Left renal pelvis (tissue), 4 donors: ENCODE measurements around the gene GFAP. TPM values are rescaled to one million over a fixed set of nuclear protein-coding genes. Genes with fewer than 3 reads are reported as not detected.

Experiments
- DNase-seq, 4 donors: peaks; one replicate each; pipeline ENCODE4 v3.0.0-alpha.2; 2013; ENCODE audit warnings: low read depth in 4 of 4, low spot score in 3 of 4
- polyA plus RNA-seq, 4 donors: library from polyadenylated mRNA; unstranded; fragments of 120-200 nt; gene quantifications; one replicate each; pipeline ENCODE4 v1.2.1, GENCODE V29; 2013; ENCODE audit not compliant: insufficient read length in 4 of 4

GFAP gene
- polyA plus RNA-seq, 4 donors = 0.35 to 1.3 (median 0.67) TPM

- DNase-seq = no peak
These were observed 47.5 kb downstream of the GFAP start for GRCh38 chr17:44867841-44868240.

DNA sequence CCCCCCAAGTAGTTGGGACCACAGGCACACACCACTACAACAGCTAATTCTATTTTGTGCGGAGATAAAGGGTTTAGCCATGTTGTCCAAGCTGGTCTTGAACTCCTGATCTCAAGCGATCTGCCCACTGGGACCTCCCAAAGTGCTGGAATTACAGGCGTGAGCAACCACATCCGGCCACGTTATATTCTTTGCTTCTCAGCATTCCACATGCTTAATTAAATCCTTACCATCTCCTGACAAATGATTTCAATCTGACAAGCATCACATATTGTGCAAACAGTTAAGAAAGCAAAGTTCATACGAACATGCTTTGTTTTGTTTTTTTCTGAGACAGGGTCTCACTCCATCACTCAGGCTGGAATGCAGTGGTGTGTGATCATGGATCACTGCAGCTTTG, 49.4 kb downstream of the GFAP start:
- DNase-seq = no peak

DNA sequence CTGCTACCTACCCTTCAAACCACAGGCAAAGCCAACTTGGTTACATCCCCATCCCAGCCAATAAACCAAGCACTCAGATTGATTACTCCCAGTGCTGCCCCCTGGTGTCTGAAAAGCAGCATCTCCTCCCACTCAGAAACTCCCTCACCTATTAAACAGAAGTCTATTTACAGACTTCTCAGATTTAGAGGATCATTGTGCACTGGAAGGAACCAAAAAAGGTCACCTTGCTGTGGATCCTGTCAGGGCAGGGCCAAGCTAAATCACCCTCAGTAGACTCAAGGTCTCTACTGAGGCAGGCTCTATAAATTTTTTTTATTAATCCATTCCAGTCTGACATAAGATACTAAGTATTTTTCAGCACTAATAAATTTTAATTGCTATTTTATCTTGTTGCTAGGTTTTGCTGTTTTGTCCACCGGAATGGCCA, 50.1 kb downstream of the GFAP start:
- peak; percentile 33 to 69 (median 54) for DNase-seq

- no peak for DNase-seq
These were observed 50.5 kb downstream of the GFAP start for GRCh38 chr17:44864831-44865230.

DNA sequence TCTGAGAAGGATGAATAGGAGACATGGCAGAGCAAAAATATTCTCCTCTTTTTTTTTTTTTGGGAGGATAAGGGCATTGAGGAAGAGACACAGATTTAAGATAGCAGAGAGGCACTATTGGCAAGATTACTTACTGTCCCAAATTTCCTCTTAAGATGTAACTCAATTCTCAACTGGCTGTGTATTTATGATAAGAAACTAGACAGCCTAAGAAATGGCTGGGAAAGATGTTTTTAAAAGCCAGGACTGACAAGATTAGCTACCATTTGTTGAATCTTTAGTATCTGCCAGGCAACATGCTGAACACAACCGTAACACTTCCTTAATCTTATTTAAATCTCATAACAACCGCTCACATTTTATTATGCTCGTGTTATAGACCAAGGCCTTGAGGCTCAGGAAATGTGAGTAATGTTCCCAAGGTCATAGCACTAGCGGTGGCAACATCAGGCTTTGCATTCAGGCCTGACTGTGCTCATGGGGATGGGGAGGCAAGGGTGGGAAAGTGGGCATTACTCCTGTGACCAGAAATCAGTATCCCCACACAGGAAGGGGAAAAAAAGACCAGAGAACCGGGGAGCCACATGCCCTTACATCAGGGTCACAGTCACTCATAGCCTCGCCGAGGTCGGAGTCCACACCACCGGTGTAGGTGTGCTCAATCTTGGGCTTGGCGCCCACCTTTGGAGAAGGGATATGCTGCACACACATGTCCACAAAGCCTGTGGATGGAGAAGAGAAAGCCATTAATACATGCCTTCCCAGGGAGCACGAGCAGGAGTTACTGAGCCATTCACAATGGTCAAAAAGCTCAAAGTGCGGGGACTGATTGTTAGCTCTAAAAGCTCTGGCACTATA, 52.0 kb downstream of the GFAP start:
- no peak for DNase-seq

GRCh38 chr17:44862278-44862914, 52.9 kb downstream of the GFAP start:
- DNase-seq = no peak

DNA sequence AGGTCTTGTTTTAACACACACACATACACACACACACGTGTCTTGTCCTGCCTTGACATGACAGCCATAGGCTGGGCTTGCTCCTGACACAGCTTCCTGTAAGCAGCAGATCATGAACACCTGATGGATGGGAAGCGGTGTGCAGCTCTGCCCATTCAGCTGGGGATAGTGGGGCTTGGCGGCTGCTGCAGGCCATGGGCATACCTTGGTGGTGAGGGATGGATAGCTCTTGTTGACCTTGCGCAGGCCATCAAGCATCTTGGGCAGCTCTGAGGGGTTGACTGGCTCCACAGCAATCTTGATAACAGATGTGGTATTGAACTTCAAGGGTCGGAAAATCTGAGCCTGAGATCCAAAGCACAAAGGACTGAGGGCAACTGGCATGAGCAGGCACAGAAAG, 55.6 kb downstream of the GFAP start:
- no peak for DNase-seq

- no peak for DNase-seq
These were observed 61.1 kb downstream of the GFAP start for GRCh38 chr17:44854192-44854591.

Other genes starting within 250 kb of the GFAP start
- 10 to 100 TPM; 21.4 to 37.5 (median 34.8) TPM for gene CCDC43, start 225.7 kb downstream of the GFAP start, polyA plus RNA-seq
- 10 to 100 TPM in 2 of 4 donors, 1 to 10 TPM in 2; 7.8 to 21.8 (median 11.6) TPM for gene DBF4B, start 206.8 kb downstream of the GFAP start, polyA plus RNA-seq
- gene ADAM11, start 156.5 kb downstream of the GFAP start, polyA plus RNA-seq = 1 to 10 TPM; 1.6 to 5.3 (median 3.5) TPM
- gene GJC1, start 85.2 kb downstream of the GFAP start, polyA plus RNA-seq = 10 to 100 TPM; 23.7 to 32.4 (median 25.0) TPM
- gene HIGD1B, start 67.6 kb downstream of the GFAP start, polyA plus RNA-seq = 1 to 10 TPM; 1.1 to 2.1 (median 1.2) TPM
- gene EFTUD2, start 16.1 kb downstream of the GFAP start, polyA plus RNA-seq = 100 to 1,000 TPM in 3 of 4 donors, 10 to 100 TPM in 1; 79.4 to 119 (median 110) TPM
- gene KIF18B, start 32.3 kb upstream of the GFAP start, polyA plus RNA-seq = 10 to 100 TPM in 3 of 4 donors, 1 to 10 TPM in 1; 9.9 to 18.8 (median 12.4) TPM
- 1 to 10 TPM; 1.7 to 3.6 (median 2.2) TPM for gene C1QL1, start 52.8 kb upstream of the GFAP start, polyA plus RNA-seq
- 10 to 100 TPM; 42.4 to 58.4 (median 53.4) TPM for gene DCAKD, start 136.1 kb upstream of the GFAP start, polyA plus RNA-seq
- gene NMT1, start 145.8 kb upstream of the GFAP start, polyA plus RNA-seq = 10 to 100 TPM; 53.6 to 83.3 (median 65.3) TPM
- gene PLCD3, start 217.0 kb upstream of the GFAP start, polyA plus RNA-seq = 100 to 1,000 TPM in 1 of 4 donors, 10 to 100 TPM in 3; 25.8 to 106 (median 30.2) TPM
- 10 to 100 TPM in 3 of 4 donors, 1 to 10 TPM in 1; 9.3 to 19.2 (median 11.4) TPM for gene ACBD4, start 220.2 kb upstream of the GFAP start, polyA plus RNA-seq
- gene HEXIM1, start 233.0 kb upstream of the GFAP start, polyA plus RNA-seq = 10 to 100 TPM; 32.8 to 46.1 (median 41.2) TPM
- gene HEXIM2, start 246.4 kb upstream of the GFAP start, polyA plus RNA-seq = 10 to 100 TPM in 3 of 4 donors, 1 to 10 TPM in 1; 8.7 to 19.3 (median 10.5) TPM